IMR-90 (cell line): Measurements from ENCODE around the gene GPR161. TPM values are rescaled to one million over a fixed set of nuclear protein-coding genes. Genes with fewer than 3 reads are reported as not detected.

Experiments used
- ATAC-seq: fragments of 200-7000 bp; cut with Tn5 transposase; 2 replicates; pipeline ENCODE4 v1.9.1; 2020; ENCODE audit warnings: low read depth, mild to moderate bottlenecking, moderate library complexity
- BruUV-seq: library from RNA; stranded (reverse); fragments of 400-500 nt; replicated peaks from 2 replicates; lab custom pipeline; 2021; lab: Mats Ljungman, UMichigan
- CTCF ChIA-PET: fragments of 300-600 bp; formaldehyde crosslinking; extraction: SDS; loops from one replicate; lab custom pipeline; 2021; ENCODE audit warnings: antibody characterized with exemption; lab: Yijun Ruan, JAX
- POLR2A ChIA-PET: fragments of 300-600 bp; sonication (Branson Sonifier 250); formaldehyde crosslinking; loops from one replicate; lab custom pipeline; 2022; ENCODE audit warnings: antibody characterized with exemption; ENCODE audit not compliant: unreplicated experiment; lab: Charles Lee
- DNase-seq: peaks from one replicate; pipeline ENCODE4 v3.0.0; 2013
- H2AFZ ChIP-seq: replicated peaks from 2 replicates; pipeline ENCODE3; 2013; ENCODE audit warnings: low read length, mild to moderate bottlenecking; ENCODE audit not compliant: poor library complexity
- H2AK5ac ChIP-seq: 2 replicates; pipeline ENCODE4 v1.6.1; 2013; ENCODE audit warnings: low read depth, low read length, inconsistent platforms
- H2AK9ac ChIP-seq: replicated peaks from 2 replicates; pipeline ENCODE3; 2013; ENCODE audit warnings: mild to moderate bottlenecking, low read depth, low read length, moderate library complexity; ENCODE audit not compliant: poor library complexity
- H2BK120ac ChIP-seq: 2 replicates; pipeline ENCODE4 v1.6.1; 2013; ENCODE audit warnings: low read depth, low read length, inconsistent platforms
- H2BK15ac ChIP-seq: 3 replicates; pipeline ENCODE4 v1.6.1; 2013; ENCODE audit warnings: low read depth, low read length, inconsistent platforms
- H2BK20ac ChIP-seq: 2 replicates; pipeline ENCODE4 v1.6.1; 2013; ENCODE audit warnings: low read depth, mild to moderate bottlenecking, inconsistent platforms, low read length, moderate library complexity
- H2BK5ac ChIP-seq: 2 replicates; pipeline ENCODE4 v1.6.1; 2013; ENCODE audit warnings: mild to moderate bottlenecking, low read depth, low read length, inconsistent platforms; ENCODE audit not compliant: poor library complexity, severe bottlenecking
- H3K14ac ChIP-seq: replicated peaks from 2 replicates; pipeline ENCODE4 v1.6.1; 2013; ENCODE audit warnings: low read depth, low read length, inconsistent platforms
- H3K18ac ChIP-seq: 2 replicates; pipeline ENCODE4 v1.6.1; 2013; ENCODE audit warnings: low read depth, low read length, control low read depth
- H3K23ac ChIP-seq: 2 replicates; pipeline ENCODE4 v1.6.1; 2013; ENCODE audit warnings: low read depth, low read length, inconsistent platforms
- H3K27ac ChIP-seq: 2 replicates; pipeline ENCODE4 v1.5.1; 2013; ENCODE audit warnings: mild to moderate bottlenecking, control low read depth, low read length; ENCODE audit not compliant: insufficient read depth
- H3K27me3 ChIP-seq: 2 replicates; pipeline ENCODE4 v1.6.1; 2013; ENCODE audit warnings: low read length; ENCODE audit not compliant: control insufficient read depth, insufficient read depth
- H3K36me3 ChIP-seq: 2 replicates; pipeline ENCODE4 v1.6.1; 2013; ENCODE audit warnings: low read length, mixed read lengths; ENCODE audit not compliant: control insufficient read depth, insufficient read depth
- H3K4ac ChIP-seq: 2 replicates; pipeline ENCODE4 v1.6.1; 2013; ENCODE audit warnings: low read depth, low read length, inconsistent platforms
- H3K4me1 ChIP-seq: 2 replicates; pipeline ENCODE4 v1.6.1; 2013; ENCODE audit warnings: low read length, mixed read lengths; ENCODE audit not compliant: control insufficient read depth, insufficient read depth
- H3K4me2 ChIP-seq: 2 replicates; pipeline ENCODE4 v1.6.1; 2013; ENCODE audit warnings: low read depth, mild to moderate bottlenecking, control low read depth, low read length, moderate library complexity
- H3K4me3 ChIP-seq: 2 replicates; pipeline ENCODE4 v1.5.1; 2013; ENCODE audit warnings: low read depth, mild to moderate bottlenecking, control low read depth, low read length, moderate library complexity; ENCODE audit not compliant: insufficient read depth
- H3K56ac ChIP-seq: 2 replicates; pipeline ENCODE4 v1.6.1; 2013; ENCODE audit warnings: low read length, inconsistent platforms; ENCODE audit not compliant: insufficient read depth; ENCODE audit errors: extremely low read depth
- H3K79me1 ChIP-seq, 2 experiments: 2 replicates each; pipeline ENCODE4 v1.6.1; 2013; ENCODE audit warnings: low read length in 2 of 2, inconsistent platforms in 1 of 2, low read depth in 1 of 2
- H3K9ac ChIP-seq: 2 replicates; pipeline ENCODE4 v1.6.1; 2013; ENCODE audit warnings: low read depth, low read length, control low read depth
- H3K9me1 ChIP-seq: 2 replicates; pipeline ENCODE4 v1.6.1; 2013; ENCODE audit warnings: low read length, inconsistent platforms; ENCODE audit not compliant: insufficient read depth
- H3K9me3 ChIP-seq: 2 replicates; pipeline ENCODE4 v1.6.1; 2013; ENCODE audit warnings: low read length; ENCODE audit not compliant: control insufficient read depth, insufficient read depth
- H4K20me1 ChIP-seq: 2 replicates; pipeline ENCODE4 v1.6.1; 2013; ENCODE audit warnings: low read length, inconsistent platforms; ENCODE audit not compliant: insufficient read depth
- H4K5ac ChIP-seq: 2 replicates; pipeline ENCODE4 v1.6.1; 2013; ENCODE audit warnings: mild to moderate bottlenecking, low read depth, low read length, control low read depth
- H4K8ac ChIP-seq, 2 experiments: 2 replicates each; pipeline ENCODE4 v1.6.1; 2013; ENCODE audit warnings: low read depth in 2 of 2, low read length in 2 of 2, control low read depth in 1 of 2, inconsistent platforms in 1 of 2
- H4K91ac ChIP-seq: 2 replicates; pipeline ENCODE4 v1.6.1; 2013; ENCODE audit warnings: low read depth, low read length, inconsistent platforms; ENCODE audit not compliant: insufficient read depth
- BHLHE40 ChIP-seq: fragments of 150-350 bp; IDR thresholded peaks from 2 replicates; pipeline ENCODE4 v1.6.1; 2016; ENCODE audit warnings: mild to moderate bottlenecking, low read depth, low read length
- CEBPB ChIP-seq: IDR thresholded peaks from 2 replicates; pipeline ENCODE4 v1.6.1; 2012; ENCODE audit warnings: low read depth, low read length, improper control_type of control experiment
- CHD1 ChIP-seq: IDR thresholded peaks from 2 replicates; pipeline ENCODE4 v1.6.1; 2012; ENCODE audit warnings: low read depth, low read length, improper control_type of control experiment
- CTCF ChIP-seq: conservative IDR thresholded peaks from 2 replicates; pipeline ENCODE4 v1.5.1; 2012; ENCODE audit warnings: mild to moderate bottlenecking, low read depth, low read length, improper control_type of control experiment
- FOS ChIP-seq: fragments of 150-350 bp; IDR thresholded peaks from 2 replicates; pipeline ENCODE4 v1.6.1; 2016; ENCODE audit warnings: low read depth, low read length
- MAFK ChIP-seq: IDR thresholded peaks from 2 replicates; pipeline ENCODE4 v1.6.1; 2012; ENCODE audit warnings: low read depth, low read length, improper control_type of control experiment
- MAZ ChIP-seq: IDR thresholded peaks from 2 replicates; pipeline ENCODE4 v1.6.1; 2012; ENCODE audit warnings: low read depth, mild to moderate bottlenecking, low read length, improper control_type of control experiment, moderate library complexity, borderline replicate concordance
- MXI1 ChIP-seq: IDR thresholded peaks from 2 replicates; pipeline ENCODE4 v1.6.1; 2012; ENCODE audit warnings: low read depth, mild to moderate bottlenecking, low read length, moderate library complexity, borderline replicate concordance
- NFE2L2 ChIP-seq: fragments of 150-350 bp; IDR thresholded peaks from 2 replicates; pipeline ENCODE4 v1.6.1; 2016; ENCODE audit warnings: low read depth, mild to moderate bottlenecking, low read length
- POLR2A ChIP-seq: IDR thresholded peaks from 2 replicates; pipeline ENCODE4 v1.6.1; 2012; ENCODE audit warnings: mild to moderate bottlenecking, low read depth, low read length
- RAD21 ChIP-seq: IDR thresholded peaks from 2 replicates; pipeline ENCODE4 v1.6.1; 2012; ENCODE audit warnings: low read length, improper control_type of control experiment
- RCOR1 ChIP-seq: IDR thresholded peaks from 2 replicates; pipeline ENCODE4 v1.6.1; 2012; ENCODE audit warnings: mild to moderate bottlenecking, low read length, improper control_type of control experiment; ENCODE audit not compliant: insufficient replicate concordance
- SMC3 ChIP-seq: fragments of 150-350 bp; IDR thresholded peaks from 2 replicates; pipeline ENCODE4 v1.6.1; 2016; ENCODE audit warnings: low read depth, mild to moderate bottlenecking, antibody characterized with exemption, low read length, moderate library complexity
- USF2 ChIP-seq: fragments of 150-350 bp; IDR thresholded peaks from 2 replicates; pipeline ENCODE4 v1.6.1; 2017; ENCODE audit warnings: mild to moderate bottlenecking, antibody characterized with exemption, low read length, low read depth
- WGBS, 2 experiments: methylation state at CpG; one replicate each; pipeline versions ENCODE4 v1.1.5 to v1.1.7; 2013; ENCODE audit warnings: missing lambda C conversion rate in 2 of 2; ENCODE audit not compliant: insufficient read length in 1 of 2; ENCODE audit errors: extremely low coverage in 2 of 2; 5-methylcytosine and 5-hydroxymethylcytosine counted together
- dilution Hi-C: fragments of 300-500 bp; cut with HindIII; formaldehyde crosslinking; loops from one replicate; pipeline ENCODE4 v1.14.3; 2018; ENCODE audit warnings: low sequenced_read_pairs; ENCODE audit not compliant: unreplicated experiment
- in situ Hi-C: fragments of 300-500 bp; cut with MboI; formaldehyde crosslinking; loops from 3 replicates; pipeline ENCODE4 v1.14.3; 2019; ENCODE audit warnings: low sequenced_read_pairs, inconsistent platforms, mixed read lengths
- intact Hi-C: fragments of 100-400 bp; cut with micrococcal nuclease; formaldehyde crosslinking; loops from 2 replicates; pipeline ENCODE4 v1.10.0; 2022
- polyA plus RNA-seq, 3 experiments: library from polyadenylated mRNA; depleted of rRNA; stranded (reverse); fragments of >200 nt; gene quantifications; 2 replicates each; pipeline ENCODE4 v1.2.3, GENCODE V29; 2012; ENCODE audit warnings: low replicate concordance in 1 of 3
- total RNA-seq: library from RNA; depleted of rRNA; stranded (reverse); fragments of >200 nt; gene quantifications from 2 replicates; pipeline ENCODE4 v1.2.3, GENCODE V29; 2012
- TF ChIP-seq, protein P1 (sequence below): fragments of 150-350 bp; IDR thresholded peaks from 2 replicates; pipeline ENCODE4 v1.6.1; 2016; ENCODE audit warnings: low read depth, mild to moderate bottlenecking, low read length, moderate library complexity, borderline replicate concordance

The GPR161 gene
- total and polyA plus RNA-seq, 2 of the 4 experiments (the other 2 are of a cell fraction): 12.5 to 13.3 TPM

GRCh38 chr1:168097921-168098528, 38.7 kb downstream of the GPR161 start:
- H3K9me1 ChIP-seq: no peaks in the 10 kb centered on the region; the same call in 1 of the 2 replicates
- BruUV-seq: no TSS peak
- H3K18ac ChIP-seq: no peak overlapping the region
- H3K14ac ChIP-seq: no peak overlapping the region
- no peak overlapping the region for H3K4me2 ChIP-seq
- H4K91ac ChIP-seq: no peak overlapping the region
- ChIA-PET POLR2A (no interaction called here), CTCF (interaction anchor here (1.4 kb wide), 1 partner anchor 16 kb away, joined by 3 read pairs; no protein-coding TSS in a partner anchor)
- no peaks in the 10 kb centered on the region for H3K9me3 ChIP-seq
- 100% methylated on average over 2 of the region's 12 CpGs; no CpG with 5 or more reads in 1 of the 2 experiments for WGBS, 2 experiments
- no peak overlapping the region for H3K23ac ChIP-seq
- in situ Hi-C loops: no loop called here
- H3K9ac ChIP-seq: no peak overlapping the region
- H3K27ac ChIP-seq: no peak overlapping the region
- peaks cover 26% of the 10 kb centered on the region for H3K36me3 ChIP-seq
- H3K79me1 ChIP-seq: no peaks in the 10 kb centered on the region; a peak in 1 of 4 replicates
- no peak overlapping the region for H2AK5ac ChIP-seq
- no peak overlapping the region for H3K56ac ChIP-seq
- no peak overlapping the region for H2BK20ac ChIP-seq
- no peak overlapping the region for H2BK15ac ChIP-seq
- no peak overlapping the region for H2AFZ ChIP-seq
- H3K4me1 ChIP-seq: no peaks in the 10 kb centered on the region
- H2BK120ac ChIP-seq: no peak overlapping the region
- intact Hi-C loops: no loop called here
- no peak overlapping the region for H4K8ac ChIP-seq
- no peak for DNase-seq
- H3K4me3 ChIP-seq: no peak overlapping the region
- H2AK9ac ChIP-seq: no peak overlapping the region
- H4K20me1 ChIP-seq: no peaks in the 10 kb centered on the region
- no peak overlapping the region for H2BK5ac ChIP-seq
- ATAC-seq: no peak
- no peak overlapping the region for H3K4ac ChIP-seq
- dilution Hi-C loops: no loop called here
- H4K5ac ChIP-seq: no peak overlapping the region
- H3K27me3 ChIP-seq: no peaks in the 10 kb centered on the region
- TF ChIP-seq, protein P1, sequence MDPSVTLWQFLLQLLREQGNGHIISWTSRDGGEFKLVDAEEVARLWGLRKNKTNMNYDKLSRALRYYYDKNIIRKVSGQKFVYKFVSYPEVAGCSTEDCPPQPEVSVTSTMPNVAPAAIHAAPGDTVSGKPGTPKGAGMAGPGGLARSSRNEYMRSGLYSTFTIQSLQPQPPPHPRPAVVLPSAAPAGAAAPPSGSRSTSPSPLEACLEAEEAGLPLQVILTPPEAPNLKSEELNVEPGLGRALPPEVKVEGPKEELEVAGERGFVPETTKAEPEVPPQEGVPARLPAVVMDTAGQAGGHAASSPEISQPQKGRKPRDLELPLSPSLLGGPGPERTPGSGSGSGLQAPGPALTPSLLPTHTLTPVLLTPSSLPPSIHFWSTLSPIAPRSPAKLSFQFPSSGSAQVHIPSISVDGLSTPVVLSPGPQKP: no peak
- TF ChIP-seq SMC3 (no peak), MAZ (no peak), MAFK (no peak), FOS (no peak), CHD1 (no peak), NFE2L2 (no peak), USF2 (no peak), CTCF (no peak), CEBPB (no peak), POLR2A (no peak), BHLHE40 (no peak), RAD21 (no peak), MXI1 (no peak), RCOR1 (no peak)
